Measurements from ENCODE around the gene CLRN2. TPM values are rescaled to one million over a fixed set of nuclear protein-coding genes. Genes with fewer than 3 reads are reported as not detected.

CLRN2 gene
- total RNA-seq, 1 donor from 2014 or later = not detected

GRCh38 chr4:17493619-17494018 is 21.3 kb upstream of the CLRN2 start:
- no peak overlapping the region for H3K27ac Mint-ChIP-seq (ENCODE audit: unreplicated experiment)
- no peak for DNase-seq (ENCODE audit: low spot score)
- no peak overlapping the region for H3K4me3 Mint-ChIP-seq (ENCODE audit: unreplicated experiment)
- TF ChIP-seq CTCF (IDR thresholded peaks at IDR 0.05) = no peak
- peaks cover 23% of the 10 kb centered on the region for H3K36me3 Mint-ChIP-seq (ENCODE audit: low read depth)
- H3K4me1 Mint-ChIP-seq (ENCODE audit: low read depth) = peaks cover 20% of the 10 kb centered on the region
- H3K9me3 Mint-ChIP-seq (ENCODE audit: low read depth) = no peaks in the 10 kb centered on the region
- H3K27me3 Mint-ChIP-seq (ENCODE audit: low read depth) = no peaks in the 10 kb centered on the region

- H3K9me3 Mint-ChIP-seq (ENCODE audit: low read depth) = no peaks in the 10 kb centered on the region
- H3K4me1 Mint-ChIP-seq (ENCODE audit: low read depth) = peaks cover 20% of the 10 kb centered on the region
- no peak for DNase-seq (ENCODE audit: low spot score)
- no peak for TF ChIP-seq CTCF (IDR thresholded peaks at IDR 0.05)
- peaks cover 15% of the 10 kb centered on the region for H3K36me3 Mint-ChIP-seq (ENCODE audit: low read depth)
- H3K27me3 Mint-ChIP-seq (ENCODE audit: low read depth) = no peaks in the 10 kb centered on the region
- H3K27ac Mint-ChIP-seq (ENCODE audit: unreplicated experiment) = peak overlapping the region; percentile 24
- H3K4me3 Mint-ChIP-seq (ENCODE audit: unreplicated experiment) = no peak overlapping the region
Measured at GRCh38 chr4:17494258-17495190, 20.4 kb upstream of the CLRN2 start.

- no peaks in the 10 kb centered on the region for H3K27me3 Mint-ChIP-seq (ENCODE audit: low read depth)
- no peak overlapping the region for H3K27ac Mint-ChIP-seq (ENCODE audit: unreplicated experiment)
- H3K36me3 Mint-ChIP-seq (ENCODE audit: low read depth) = peaks cover 17% of the 10 kb centered on the region
- no peaks in the 10 kb centered on the region for H3K9me3 Mint-ChIP-seq (ENCODE audit: low read depth)
- DNase-seq (ENCODE audit: low spot score) = no peak
- H3K4me1 Mint-ChIP-seq (ENCODE audit: low read depth) = peaks cover 11% of the 10 kb centered on the region
- TF ChIP-seq CTCF (IDR thresholded peaks at IDR 0.05) = no peak
- H3K4me3 Mint-ChIP-seq (ENCODE audit: unreplicated experiment) = no peak overlapping the region
Measured at GRCh38 chr4:17497890-17498523, 17.0 kb upstream of the CLRN2 start.

- Mint-ChIP-seq H3K36me3 (ENCODE audit: low read depth) (peaks cover 24% of the 10 kb centered on the region), H3K4me3 (ENCODE audit: unreplicated experiment) (no peak overlapping the region), H3K4me1 (ENCODE audit: low read depth) (no peaks in the 10 kb centered on the region), H3K27me3 (ENCODE audit: low read depth) (no peaks in the 10 kb centered on the region), H3K27ac (ENCODE audit: unreplicated experiment) (no peak overlapping the region), H3K9me3 (ENCODE audit: low read depth) (no peaks in the 10 kb centered on the region)
- no peak for TF ChIP-seq CTCF (IDR thresholded peaks at IDR 0.05)
- DNase-seq (ENCODE audit: low spot score) = no peak
Measured at GRCh38 chr4:17500574-17500973, 14.4 kb upstream of the CLRN2 start.

GRCh38 chr4:17502756-17503155 is 12.2 kb upstream of the CLRN2 start:
- Mint-ChIP-seq H3K4me1 (ENCODE audit: low read depth) (no peaks in the 10 kb centered on the region), H3K36me3 (ENCODE audit: low read depth) (peaks cover 27% of the 10 kb centered on the region), H3K4me3 (ENCODE audit: unreplicated experiment) (no peak overlapping the region), H3K27me3 (ENCODE audit: low read depth) (no peaks in the 10 kb centered on the region), H3K27ac (ENCODE audit: unreplicated experiment) (no peak overlapping the region), H3K9me3 (ENCODE audit: low read depth) (no peaks in the 10 kb centered on the region)
- TF ChIP-seq CTCF (IDR thresholded peaks at IDR 0.05) = no peak
- no peak for DNase-seq (ENCODE audit: low spot score)

All from chondrocyte (in vitro differentiated cells).